DOHH2 (cell line): ENCODE data around the gene ACSS2.

Source experiments
- H3F3A ChIP-seq: fragments of 200-600 bp; sonication (generic), shearing (Covaris generic); 2 replicates; pipeline ENCODE4 v1.6.0; 2016; ENCODE audit warnings: antibody characterized with exemption, mild to moderate bottlenecking; ENCODE audit not compliant: control insufficient read depth, insufficient read depth
- H3K27ac ChIP-seq: fragments of 200-600 bp; sonication (generic); 2 replicates; pipeline ENCODE4 v1.5.1; 2014; ENCODE audit warnings: low read depth, mild to moderate bottlenecking, low read length, moderate library complexity
- H3K27me3 ChIP-seq: fragments of 200-600 bp; sonication (generic); 2 replicates; pipeline ENCODE4 v1.6.1; 2014; ENCODE audit warnings: mild to moderate bottlenecking, low read length, mixed read lengths; ENCODE audit not compliant: control insufficient read depth
- H3K36me3 ChIP-seq: fragments of 200-600 bp; sonication (generic); 2 replicates; pipeline ENCODE4 v1.6.1; 2014; ENCODE audit warnings: mild to moderate bottlenecking, low read length, moderate library complexity, mixed read lengths; ENCODE audit not compliant: control insufficient read depth
- H3K4me1 ChIP-seq: fragments of 200-600 bp; sonication (generic); 2 replicates; pipeline ENCODE4 v1.6.1; 2014; ENCODE audit warnings: mild to moderate bottlenecking, low read length, mixed read lengths; ENCODE audit not compliant: control insufficient read depth
- H3K4me2 ChIP-seq: fragments of 200-600 bp; sonication (generic); 2 replicates; pipeline ENCODE4 v1.6.0; 2014; ENCODE audit warnings: mild to moderate bottlenecking, low read length, moderate library complexity
- H3K4me3 ChIP-seq: fragments of 200-600 bp; sonication (generic); 2 replicates; pipeline ENCODE4 v1.5.1; 2014; ENCODE audit warnings: mild to moderate bottlenecking, low read length, mixed read lengths
- H3K79me2 ChIP-seq: fragments of 200-600 bp; sonication (generic); 2 replicates; pipeline ENCODE4 v1.6.1; 2014; ENCODE audit warnings: mild to moderate bottlenecking, low read length, mixed read lengths; ENCODE audit not compliant: control insufficient read depth
- H3K9me2 ChIP-seq: fragments of 200-600 bp; sonication (generic); replicated peaks from 2 replicates; pipeline ENCODE4 v1.6.1; 2014; ENCODE audit warnings: mild to moderate bottlenecking, low read length, mixed read lengths; ENCODE audit not compliant: control insufficient read depth
- H3K9me3 ChIP-seq: fragments of 200-600 bp; sonication (generic); 2 replicates; pipeline ENCODE4 v1.6.1; 2014; ENCODE audit warnings: antibody characterized with exemption, low read length, mixed read lengths; ENCODE audit not compliant: control insufficient read depth, insufficient read depth
- H4K20me1 ChIP-seq: fragments of 200-600 bp; sonication (generic); 2 replicates; pipeline ENCODE4 v1.6.0; 2014; ENCODE audit warnings: low read depth, mild to moderate bottlenecking, antibody characterized with exemption, low read length, moderate library complexity; ENCODE audit not compliant: control insufficient read depth, insufficient read depth
- EZH2phosphoT487 ChIP-seq: fragments of 200-600 bp; sonication (generic); IDR thresholded peaks from 2 replicates; pipeline ENCODE4 v1.6.1; 2017; ENCODE audit warnings: borderline replicate concordance, mild to moderate bottlenecking, antibody characterized with exemption, low read length, moderate library complexity, mixed read lengths
- TF ChIP-seq, protein P1 (sequence below): fragments of 200-600 bp; sonication (generic); IDR thresholded peaks from one replicate; pipeline ENCODE4 v1.5.1; 2014; ENCODE audit warnings: antibody characterized with exemption, mild to moderate bottlenecking, low read depth, low read length; ENCODE audit not compliant: poor library complexity, severe bottlenecking

ACSS2 gene

DNA sequence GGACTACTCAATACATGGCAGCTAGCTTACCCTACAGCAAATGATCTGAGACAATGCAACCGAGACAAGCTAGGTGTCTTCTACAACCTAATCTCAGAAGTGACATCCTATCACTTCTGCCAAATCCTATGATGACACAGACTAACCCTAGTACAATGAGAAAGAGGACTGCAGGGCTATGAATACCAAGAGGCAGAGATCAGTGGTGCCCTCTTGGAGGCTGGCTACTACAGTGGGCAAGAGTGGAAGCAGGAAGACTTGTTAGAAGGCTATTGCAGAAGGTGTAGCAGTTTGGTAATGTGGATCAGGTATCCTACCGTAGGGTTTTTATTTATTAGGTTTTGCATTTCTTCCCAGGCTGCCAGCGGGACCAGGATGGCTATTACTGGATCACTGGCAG is 48.9 kb downstream of the ACSS2 start:
- no peaks in the 10 kb centered on the region for H3K4me1 ChIP-seq
- no peaks in the 10 kb centered on the region for H3K79me2 ChIP-seq
- TF ChIP-seq EZH2phosphoT487, result no peak
- TF ChIP-seq, protein P1, sequence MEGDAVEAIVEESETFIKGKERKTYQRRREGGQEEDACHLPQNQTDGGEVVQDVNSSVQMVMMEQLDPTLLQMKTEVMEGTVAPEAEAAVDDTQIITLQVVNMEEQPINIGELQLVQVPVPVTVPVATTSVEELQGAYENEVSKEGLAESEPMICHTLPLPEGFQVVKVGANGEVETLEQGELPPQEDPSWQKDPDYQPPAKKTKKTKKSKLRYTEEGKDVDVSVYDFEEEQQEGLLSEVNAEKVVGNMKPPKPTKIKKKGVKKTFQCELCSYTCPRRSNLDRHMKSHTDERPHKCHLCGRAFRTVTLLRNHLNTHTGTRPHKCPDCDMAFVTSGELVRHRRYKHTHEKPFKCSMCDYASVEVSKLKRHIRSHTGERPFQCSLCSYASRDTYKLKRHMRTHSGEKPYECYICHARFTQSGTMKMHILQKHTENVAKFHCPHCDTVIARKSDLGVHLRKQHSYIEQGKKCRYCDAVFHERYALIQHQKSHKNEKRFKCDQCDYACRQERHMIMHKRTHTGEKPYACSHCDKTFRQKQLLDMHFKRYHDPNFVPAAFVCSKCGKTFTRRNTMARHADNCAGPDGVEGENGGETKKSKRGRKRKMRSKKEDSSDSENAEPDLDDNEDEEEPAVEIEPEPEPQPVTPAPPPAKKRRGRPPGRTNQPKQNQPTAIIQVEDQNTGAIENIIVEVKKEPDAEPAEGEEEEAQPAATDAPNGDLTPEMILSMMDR, result no peak
- H3K36me3 ChIP-seq, result 0 out of 2 replicates have a peak, but pooled peaks cover 6% of the 10 kb centered on the region
- no peaks in the 10 kb centered on the region for H4K20me1 ChIP-seq
- no peak overlapping the region for H3K27ac ChIP-seq
- H3K9me2 ChIP-seq, result no peaks in the 10 kb centered on the region
- H3K4me3 ChIP-seq, result no peak overlapping the region
- H3F3A ChIP-seq, result no peaks in the 10 kb centered on the region
- H3K9me3 ChIP-seq, result no peaks in the 10 kb centered on the region
- H3K4me2 ChIP-seq, result no peak overlapping the region
- no peaks in the 10 kb centered on the region for H3K27me3 ChIP-seq

DNA sequence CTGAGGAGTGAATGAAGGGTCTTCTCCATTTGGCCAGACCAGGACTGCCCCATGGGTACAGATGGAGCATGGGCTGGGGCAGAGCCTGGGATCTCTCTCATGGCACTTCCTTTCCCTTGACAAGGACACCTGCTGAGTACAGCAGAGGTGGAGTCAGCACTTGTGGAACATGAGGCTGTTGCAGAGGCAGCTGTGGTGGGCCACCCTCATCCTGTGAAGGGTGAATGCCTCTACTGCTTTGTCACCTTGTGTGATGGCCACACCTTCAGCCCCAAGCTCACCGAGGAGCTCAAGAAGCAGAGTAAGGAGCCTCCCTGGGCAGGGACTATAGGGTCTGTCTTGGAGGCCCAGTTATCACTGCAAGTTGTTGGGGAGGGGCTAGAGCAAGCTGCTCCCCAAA is 49.6 kb downstream of the ACSS2 start:
- Histone ChIP-seq H3K9me2 (no peaks in the 10 kb centered on the region), H3K36me3 (0 out of 2 replicates have a peak, but pooled peaks cover 6% of the 10 kb centered on the region), H3K79me2 (no peaks in the 10 kb centered on the region), H3K9me3 (no peaks in the 10 kb centered on the region), H4K20me1 (no peaks in the 10 kb centered on the region), H3K4me3 (no peak overlapping the region), H3F3A (no peaks in the 10 kb centered on the region), H3K4me1 (no peaks in the 10 kb centered on the region), H3K27ac (no peak overlapping the region), H3K4me2 (no peak overlapping the region), H3K27me3 (no peaks in the 10 kb centered on the region)
- TF ChIP-seq, protein P1, result no peak
- no peak for TF ChIP-seq EZH2phosphoT487

DNA sequence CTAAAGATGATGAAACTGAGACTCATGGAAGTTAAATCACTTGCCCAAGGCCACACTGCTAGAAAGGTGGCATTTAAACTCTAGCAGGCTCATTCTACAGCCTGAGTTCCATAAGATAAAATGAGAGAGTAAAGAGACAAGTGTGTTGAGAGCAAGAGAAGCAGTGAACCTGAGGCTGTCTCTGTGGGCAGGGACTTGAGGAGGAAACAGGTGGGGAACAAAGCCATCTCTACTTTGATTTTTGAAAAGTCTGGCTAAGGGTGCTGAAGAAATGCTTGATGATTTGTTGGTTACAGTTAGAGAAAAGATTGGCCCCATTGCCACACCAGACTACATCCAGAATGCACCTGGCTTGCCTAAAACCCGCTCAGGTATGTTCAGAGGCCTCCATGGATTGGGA is 50.2 kb downstream of the ACSS2 start:
- Histone ChIP-seq H3K36me3 (0 out of 2 replicates have a peak, but pooled peaks cover 6% of the 10 kb centered on the region), H3K4me2 (no peak overlapping the region), H3K9me2 (no peaks in the 10 kb centered on the region), H4K20me1 (no peaks in the 10 kb centered on the region), H3K4me1 (no peaks in the 10 kb centered on the region), H3K9me3 (no peaks in the 10 kb centered on the region), H3F3A (no peaks in the 10 kb centered on the region), H3K79me2 (no peaks in the 10 kb centered on the region), H3K4me3 (no peak overlapping the region), H3K27me3 (no peaks in the 10 kb centered on the region), H3K27ac (no peak overlapping the region)
- TF ChIP-seq, protein P1, result no peak
- TF ChIP-seq EZH2phosphoT487, result no peak
